HG03095 (cell line): ENCODE data around the gene KRTAP3-1.
"Not testable (repeated sequence)": the region's sequence is repeated elsewhere in the genome, so short reads cannot be mapped to it uniquely, and the experiment has no call there.

Experiments
- ATAC-seq: cut with Tn5 transposase; IDR thresholded peaks from one replicate; pipeline ENCODE4 v1.9.1; 2021; ENCODE audit warnings: moderate library complexity; ENCODE audit not compliant: unreplicated experiment

Gene KRTAP3-1

DNA sequence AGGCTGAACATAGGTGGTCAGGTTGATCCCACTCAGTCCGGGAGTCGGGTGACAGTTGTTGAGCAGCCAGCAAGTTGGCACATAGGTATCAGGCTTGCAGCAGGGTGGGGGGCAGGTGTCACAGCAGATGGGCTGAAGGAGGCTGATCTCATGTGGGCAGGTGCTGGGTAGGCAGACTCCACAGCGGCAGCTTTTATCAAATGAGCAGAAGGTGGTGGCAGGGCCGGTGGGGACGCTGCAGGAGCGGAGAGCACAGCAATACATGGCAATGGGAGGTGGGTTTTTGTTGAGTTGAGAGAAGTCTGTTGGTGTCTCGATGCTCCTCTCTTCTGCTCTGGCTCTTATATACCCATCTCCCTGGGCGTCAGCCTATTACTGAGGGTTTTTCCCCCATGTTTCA lies at the start of gene KRTAP3-1:
TSS of gene KRTAP3-1 (minus strand) at position 318 of the 400 bp plus-strand sequence. CDS start at position 264, 54 bp downstream.
- ATAC-seq = no peak

DNA sequence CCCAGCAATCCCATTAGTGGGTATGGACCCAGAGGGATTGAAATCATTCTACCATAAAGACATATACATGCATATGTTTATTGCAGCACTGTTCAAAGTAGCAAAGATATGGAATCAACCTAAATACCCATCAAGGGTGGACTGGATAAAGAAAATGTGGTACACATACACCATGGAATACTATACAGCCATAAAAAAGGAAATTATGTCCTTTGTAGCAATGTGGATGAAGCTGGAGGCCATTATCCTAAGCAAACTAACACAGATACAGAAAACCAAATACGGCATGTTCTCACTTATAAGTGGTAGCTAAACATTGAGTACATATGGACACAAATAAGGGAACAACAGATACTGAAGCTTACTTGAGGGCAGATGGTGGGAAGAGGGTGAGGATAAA lies 48.6 kb upstream of the KRTAP3-1 start:
- ATAC-seq = no peak

DNA sequence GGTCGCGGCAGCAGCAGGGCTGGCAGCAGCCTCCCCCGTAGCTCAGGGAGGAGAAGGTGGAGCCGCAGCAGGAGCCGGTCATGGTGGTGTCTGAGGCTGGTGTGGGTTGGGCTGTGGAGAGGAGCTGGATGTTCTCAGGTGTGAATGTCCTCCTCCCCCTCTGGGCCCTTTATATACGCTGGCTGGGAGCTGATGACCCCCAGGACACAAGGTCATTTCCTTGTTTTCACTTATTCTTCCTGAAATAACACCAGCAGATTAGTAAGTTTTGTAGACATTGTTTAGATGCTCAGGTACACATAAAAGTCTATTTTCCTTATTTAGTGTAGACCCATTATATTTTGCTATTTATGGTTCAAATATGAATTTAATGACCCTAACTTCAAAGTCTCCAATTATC lies 46.2 kb upstream of the KRTAP3-1 start, which contains the start of gene KRTAP2-2:
TSS of gene KRTAP2-2 (minus strand) at position 101 of the 400 bp plus-strand sequence. CDS start at position 82, 19 bp downstream.
- not testable (repeated sequence) for ATAC-seq

DNA sequence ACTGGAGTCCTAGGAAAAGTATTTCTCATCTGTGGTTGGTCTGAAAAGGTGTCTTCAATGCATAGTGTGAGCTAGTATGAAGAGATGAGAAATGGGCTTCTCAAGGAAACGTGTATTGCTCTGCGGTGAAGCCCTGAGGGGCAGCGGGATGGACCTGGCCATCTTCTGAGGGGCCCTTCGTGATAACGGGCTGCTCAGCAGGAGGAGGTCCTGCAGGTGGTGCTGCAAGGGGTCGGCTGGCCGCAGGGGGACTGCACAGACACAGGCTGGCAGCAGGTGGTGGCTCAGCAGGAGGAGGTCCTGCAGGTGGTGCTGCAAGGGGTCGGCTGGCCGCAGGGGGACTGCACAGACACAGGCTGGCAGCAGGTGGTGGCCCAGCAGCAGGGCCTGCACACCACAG lies 45.6 kb upstream of the KRTAP3-1 start:
- not testable (repeated sequence) for ATAC-seq

DNA sequence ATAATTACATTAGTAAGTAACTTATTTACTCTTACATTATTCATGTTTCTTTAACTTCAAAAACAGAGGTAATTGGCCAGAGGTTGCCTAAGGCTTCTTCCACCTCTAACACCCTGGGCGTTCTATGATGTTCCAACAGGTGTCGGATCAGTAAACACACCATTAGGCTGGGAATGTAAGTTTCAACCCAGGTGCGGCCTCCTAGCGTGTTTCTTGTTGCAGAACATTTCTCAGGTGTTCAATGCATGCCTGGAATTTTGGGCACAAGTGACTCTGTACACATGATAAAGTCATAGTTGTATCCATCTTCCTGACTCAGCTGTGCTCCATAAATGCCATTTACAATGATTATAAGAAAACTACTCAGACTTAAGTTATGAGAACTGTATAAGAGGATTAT lies 45.1 kb upstream of the KRTAP3-1 start:
- ATAC-seq = no peak

DNA sequence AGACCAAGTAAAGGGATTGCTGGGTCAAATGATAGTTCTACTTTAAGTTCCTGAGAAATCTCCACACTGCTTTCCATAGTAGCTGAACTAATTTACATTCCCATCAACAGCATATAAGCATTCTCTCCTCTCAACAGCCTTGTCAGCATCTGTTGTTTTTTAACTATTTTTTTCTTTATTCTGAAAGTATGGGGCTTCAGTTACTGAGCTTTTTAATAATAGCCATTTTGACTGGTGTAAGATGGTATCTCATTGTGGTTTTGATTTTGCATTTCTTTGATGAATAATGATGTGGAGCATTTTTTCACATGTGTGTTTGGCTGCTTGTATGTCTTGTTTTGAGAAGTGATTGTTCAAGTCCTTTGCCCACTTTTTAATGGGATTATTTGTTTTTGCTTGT lies 43.6 kb upstream of the KRTAP3-1 start:
- no peak for ATAC-seq

DNA sequence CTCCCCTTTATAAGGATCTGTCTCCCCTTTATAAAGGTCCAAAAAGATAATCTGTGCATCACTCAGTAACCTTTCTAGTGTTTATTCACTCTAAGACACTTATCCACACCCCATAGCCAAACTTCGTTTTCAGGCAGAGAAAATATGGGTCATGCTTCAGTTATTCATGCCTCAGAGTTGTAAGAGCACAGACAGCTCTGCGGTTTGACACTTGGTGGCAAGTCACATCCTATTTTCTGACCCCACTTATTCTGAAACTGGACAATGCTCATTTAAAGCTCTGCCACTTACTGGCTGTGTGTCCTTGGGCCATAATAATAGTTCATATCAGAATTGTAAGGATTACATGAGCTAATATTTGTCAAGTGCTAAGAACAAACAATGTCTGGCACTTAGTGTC lies 40.2 kb upstream of the KRTAP3-1 start:
- no peak for ATAC-seq

DNA sequence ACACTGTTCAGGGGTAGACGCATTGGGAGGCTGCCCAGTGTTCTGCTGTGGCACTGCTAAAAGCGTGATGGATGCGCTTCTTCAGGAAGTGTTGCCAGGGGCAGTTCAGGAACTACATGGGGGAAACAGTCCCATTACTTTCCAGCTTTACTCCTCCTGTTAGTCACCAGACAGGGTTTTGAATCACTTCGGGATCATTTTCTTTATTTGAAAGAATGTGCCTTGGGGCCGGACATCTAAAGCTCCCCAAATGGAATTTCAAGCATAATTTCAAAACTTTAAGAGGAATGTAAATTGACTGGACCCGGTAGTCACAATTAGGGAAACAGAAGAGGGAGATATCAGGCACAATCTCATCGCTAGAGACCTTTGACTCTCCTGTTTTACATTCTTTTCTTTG lies 39.5 kb upstream of the KRTAP3-1 start:
- no peak for ATAC-seq

DNA sequence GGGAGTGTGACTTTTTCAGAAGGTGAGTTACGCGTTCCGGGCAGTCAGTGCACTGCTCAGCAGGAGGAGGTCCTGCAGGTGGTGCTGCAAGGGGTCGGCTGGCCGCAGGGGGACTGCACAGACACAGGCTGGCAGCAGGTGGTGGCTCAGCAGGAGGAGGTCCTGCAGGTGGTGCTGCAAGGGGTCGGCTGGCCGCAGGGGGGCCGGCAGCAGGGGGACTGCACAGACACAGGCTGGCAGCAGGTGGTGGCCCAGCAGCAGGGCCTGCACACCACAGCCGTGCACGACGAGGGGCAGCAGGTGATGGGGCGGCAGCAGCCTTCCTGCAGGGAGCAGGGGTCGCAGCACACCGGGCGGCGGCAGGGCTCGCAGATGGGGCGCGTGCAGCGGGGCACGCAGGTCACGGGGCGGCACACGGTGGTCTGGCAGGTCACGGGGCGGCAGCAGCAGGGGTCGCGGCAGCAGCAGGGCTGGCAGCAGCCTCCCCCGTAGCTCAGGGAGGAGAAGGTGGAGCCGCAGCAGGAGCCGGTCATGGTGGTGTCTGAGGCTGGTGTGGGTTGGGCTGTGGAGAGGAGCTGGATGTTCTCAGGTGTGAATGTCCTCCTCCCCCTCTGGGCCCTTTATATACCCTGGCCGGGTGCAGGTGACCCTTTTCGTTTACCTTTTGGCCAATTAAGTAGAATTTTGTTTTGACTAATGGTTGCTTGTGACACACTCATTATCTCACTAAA lies 38.0 kb upstream of the KRTAP3-1 start, which contains the start of gene KRTAP2-1:
TSS of gene KRTAP2-1 (minus strand) at position 582 of the 731 bp plus-strand sequence. CDS start at position 533, 49 bp downstream.
- ATAC-seq = not testable (repeated sequence)

DNA sequence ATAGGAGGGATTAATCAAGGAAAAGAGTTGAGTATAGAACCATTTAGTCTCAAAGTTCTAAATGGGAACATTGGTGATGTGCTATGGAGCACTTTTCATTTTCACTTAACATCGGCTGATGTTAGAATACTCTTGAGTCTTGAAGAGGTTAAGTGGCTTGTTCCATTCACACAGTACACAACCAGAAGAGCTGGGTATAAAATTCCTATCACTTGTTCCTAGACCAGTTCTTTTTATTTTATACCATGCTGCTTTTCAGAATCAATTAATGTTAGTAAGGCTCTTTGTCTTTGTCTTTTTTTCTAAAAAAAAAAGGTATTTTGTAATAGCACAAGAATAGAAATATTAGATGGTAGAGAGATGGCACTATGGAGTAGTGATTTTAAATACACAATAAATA lies 34.0 kb upstream of the KRTAP3-1 start:
- ATAC-seq = no peak

DNA sequence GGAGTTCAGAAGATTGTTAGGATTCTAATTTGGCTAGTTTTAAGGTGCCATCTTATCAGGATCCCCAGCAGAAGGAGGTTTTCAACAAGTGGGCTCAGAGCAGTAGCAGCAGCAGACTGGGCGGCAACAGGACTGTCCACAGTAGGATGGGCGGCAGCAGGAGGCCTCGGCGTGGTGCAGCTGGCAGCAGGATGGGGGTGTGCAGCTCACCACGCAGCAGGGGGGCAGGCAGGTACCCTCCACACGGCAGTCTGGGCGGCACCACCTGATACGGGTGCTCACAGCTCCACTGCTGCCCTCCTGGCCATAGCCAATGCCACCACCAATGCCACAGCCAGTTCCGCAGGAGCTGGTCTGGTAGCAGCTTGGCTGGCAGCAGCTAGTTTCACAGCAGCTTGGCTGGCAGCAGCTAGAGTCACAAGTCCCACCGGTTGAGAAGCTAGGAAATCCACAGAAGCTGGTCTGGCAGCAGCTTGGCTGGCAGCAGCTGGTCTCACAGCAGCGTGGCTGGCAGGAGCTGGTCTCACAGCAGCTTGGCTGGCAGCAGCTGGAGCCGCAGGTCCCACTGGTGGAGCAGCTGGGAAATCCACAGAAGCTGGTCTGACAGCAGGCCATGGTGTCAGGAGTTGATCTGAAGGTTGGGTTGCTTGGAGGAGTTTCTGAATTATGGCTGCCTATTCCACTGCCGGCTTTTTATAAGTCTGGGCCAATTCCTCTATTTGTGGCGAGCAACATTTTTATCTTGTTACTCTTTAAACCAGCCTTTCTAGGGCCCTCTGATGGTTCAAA lies 32.0 kb upstream of the KRTAP3-1 start, which contains the start of gene KRTAP1-1:
TSS of gene KRTAP1-1 (minus strand) at position 668 of the 789 bp plus-strand sequence. CDS start at position 615, 53 bp downstream.
- ATAC-seq = not testable (repeated sequence)

DNA sequence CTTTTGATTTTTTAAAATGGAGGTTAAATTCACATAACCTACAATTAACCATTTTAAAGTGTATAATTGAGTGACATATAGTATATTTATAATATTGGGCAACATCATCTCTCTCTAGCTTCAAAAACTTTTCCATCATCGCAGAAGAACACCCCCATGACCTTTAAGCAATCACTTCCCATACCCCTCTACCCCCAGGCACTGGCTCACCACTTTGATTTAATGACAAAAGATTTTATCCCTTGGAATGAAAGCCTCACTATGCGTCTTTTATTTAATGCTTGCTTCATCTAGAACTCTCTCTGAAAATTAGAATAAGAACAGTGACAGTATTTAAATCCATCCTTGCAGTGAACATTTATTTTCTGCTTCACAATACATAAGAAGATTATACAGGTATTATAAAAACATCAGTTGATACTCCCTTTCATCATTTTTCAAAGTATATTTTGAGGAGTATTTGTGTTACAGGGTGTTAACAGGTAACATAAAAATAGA lies 29.0 kb upstream of the KRTAP3-1 start:
- no peak for ATAC-seq

DNA sequence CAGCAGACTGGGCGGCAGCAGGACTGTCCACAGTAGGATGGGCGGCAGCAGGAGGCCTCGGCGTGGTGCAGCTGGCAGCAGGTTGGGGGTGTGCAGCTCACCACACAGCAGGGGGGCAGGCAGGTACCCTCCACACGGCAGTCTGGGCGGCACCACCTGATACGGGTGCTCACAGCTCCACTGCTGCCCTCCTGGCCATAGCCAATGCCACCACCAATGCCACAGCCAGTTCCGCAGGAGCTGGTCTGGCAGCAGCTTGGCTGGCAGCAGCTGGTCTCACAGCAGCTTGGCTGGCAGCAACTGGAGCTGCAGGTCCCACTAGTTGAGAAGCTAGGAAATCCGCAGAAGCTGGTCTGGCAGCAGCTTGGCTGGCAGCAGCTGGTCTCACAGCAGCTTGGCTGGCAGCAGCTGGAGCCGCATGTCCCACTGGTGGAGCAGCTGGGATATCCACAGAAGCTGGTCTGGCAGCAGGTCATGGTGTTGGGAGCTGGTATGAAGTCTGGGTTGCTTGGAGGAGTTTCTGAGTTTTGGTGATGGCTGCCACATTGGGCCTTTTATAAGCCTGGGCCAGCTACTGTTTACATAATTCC lies 25.5 kb upstream of the KRTAP3-1 start, which contains the start of gene KRTAP1-3:
TSS of gene KRTAP1-3 (minus strand) at position 529 of the 590 bp plus-strand sequence. CDS start at position 476, 53 bp downstream.
- ATAC-seq = not testable (repeated sequence)

DNA sequence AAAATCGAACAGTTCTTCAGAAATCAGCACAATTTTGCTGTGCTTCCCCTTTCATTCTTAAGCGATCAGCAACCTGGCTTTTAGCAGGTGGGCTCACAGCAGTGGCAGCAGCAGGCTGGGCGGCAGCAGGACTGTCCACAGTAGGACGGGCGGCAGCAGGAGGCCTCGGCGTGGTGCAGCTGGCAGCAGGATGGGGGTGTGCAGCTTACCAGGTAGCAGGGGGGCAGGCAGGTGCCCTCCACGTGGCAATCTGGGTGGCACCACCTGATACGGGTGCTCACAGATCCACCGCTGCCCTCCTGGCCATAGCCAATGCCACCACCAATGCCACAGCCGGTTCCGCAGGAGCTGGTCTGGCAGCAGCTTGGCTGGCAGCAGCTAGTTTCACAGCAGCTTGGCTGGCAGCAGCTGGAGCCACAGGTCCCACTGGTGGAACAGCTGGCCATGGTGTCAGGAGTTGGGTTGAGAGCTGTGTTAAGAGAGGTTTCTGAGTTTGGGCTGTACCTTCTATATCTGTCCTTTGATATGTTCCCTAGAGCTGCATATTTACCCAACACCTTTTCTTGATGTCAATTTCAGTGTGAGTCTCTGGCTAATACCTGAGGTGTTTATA lies 20.8 kb upstream of the KRTAP3-1 start, which contains the start of gene KRTAP1-4:
TSS of gene KRTAP1-4 (minus strand) at position 563 of the 613 bp plus-strand sequence. CDS start at position 446, 117 bp downstream.
- ATAC-seq = no peak

DNA sequence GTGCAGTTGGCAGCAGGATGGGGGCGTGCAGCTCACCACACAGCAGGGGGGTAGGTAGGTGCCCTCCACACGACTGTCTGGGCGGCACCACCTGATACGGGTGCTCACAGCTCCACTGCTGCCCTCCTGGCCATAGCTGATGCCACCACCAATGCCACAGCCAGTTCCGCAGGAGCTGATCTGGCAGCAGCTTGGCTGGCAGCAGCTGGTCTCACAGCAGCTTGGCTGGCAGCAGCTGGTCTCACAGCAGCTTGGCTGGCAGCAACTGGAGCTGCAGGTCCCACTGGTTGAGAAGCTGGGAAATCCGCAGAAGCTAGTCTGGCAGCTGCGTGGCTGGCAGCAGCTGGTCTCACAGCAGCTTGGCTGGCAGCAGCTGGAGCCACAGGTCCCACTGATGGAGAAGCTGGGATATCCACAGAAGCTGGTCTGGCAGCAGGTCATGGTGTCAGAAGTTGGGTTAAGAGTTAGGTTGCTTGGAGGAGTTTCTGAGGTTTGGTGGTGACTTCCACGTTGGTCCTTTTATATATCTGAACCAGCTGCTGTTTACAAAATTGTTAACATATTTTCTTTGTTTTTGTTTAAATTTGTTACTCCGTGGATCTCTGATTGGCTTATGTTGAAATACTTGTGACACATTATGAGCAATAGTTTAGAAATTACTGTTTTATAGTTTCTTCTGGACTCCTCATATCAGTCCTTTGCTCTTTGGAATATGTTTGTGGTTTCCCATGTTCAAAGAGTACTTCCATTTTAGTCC lies 18.0 kb upstream of the KRTAP3-1 start, which contains the start of gene KRTAP1-5:
TSS of gene KRTAP1-5 (minus strand) at position 494 of the 757 bp plus-strand sequence. CDS start at position 441, 53 bp downstream.
- ATAC-seq = no peak

DNA sequence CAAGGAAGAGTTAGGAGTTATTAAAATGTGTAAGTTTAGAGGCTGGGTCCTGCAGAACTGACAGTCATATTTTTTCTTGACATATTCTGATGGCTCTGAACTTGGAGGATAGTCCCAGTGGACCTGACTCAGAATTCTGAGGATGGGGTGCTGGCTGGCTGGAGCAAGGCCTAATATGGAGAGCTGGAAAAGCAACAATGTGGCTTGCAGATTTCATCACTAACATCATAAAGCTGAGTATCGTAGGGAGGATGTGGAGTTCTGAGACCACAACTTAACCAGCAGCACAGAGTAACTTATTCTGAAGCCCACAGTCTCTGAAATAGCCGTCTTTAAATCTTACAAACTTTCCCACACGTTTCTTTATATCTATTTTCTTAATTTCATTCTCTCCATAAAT lies 15.8 kb upstream of the KRTAP3-1 start:
- ATAC-seq = no peak

DNA sequence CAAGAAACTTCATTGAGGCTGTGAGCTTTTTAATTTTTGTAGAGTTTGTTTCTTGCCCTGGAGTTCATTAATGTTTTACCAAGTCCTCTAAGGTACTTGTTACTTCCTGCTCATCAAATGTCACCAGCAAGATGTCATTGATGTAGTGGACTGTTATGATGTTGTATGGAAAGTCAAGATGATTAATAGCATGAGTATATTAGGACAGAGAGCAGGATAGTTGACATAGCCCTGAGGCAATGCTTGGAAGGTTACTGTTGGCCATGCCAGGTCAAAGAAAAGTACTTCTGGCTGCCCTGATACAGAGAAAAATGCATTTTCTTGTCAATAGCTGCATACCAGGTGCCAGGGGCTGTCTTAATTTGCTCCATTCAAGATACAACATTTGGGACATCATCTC lies 11.4 kb upstream of the KRTAP3-1 start:
- no peak for ATAC-seq

DNA sequence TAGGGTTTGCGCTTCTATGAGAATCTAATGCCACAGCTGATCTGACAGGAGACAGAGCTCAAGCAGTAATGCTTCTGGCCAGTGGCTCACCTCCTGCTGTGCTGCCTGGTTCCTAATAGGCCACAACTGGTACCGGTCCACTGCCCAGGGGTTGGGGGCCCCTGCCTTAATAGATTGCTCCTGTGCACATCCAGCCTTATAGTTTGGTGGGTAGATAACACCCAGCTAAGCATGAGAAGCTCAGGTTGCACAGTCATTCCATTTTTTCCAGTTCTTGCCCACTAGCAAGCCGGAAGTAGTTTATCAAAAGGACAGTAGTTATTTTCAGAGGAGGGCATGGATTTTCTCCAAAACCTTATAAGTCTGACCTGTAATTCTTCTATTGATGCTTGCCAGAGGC lies 10.5 kb upstream of the KRTAP3-1 start:
- no peak for ATAC-seq

DNA sequence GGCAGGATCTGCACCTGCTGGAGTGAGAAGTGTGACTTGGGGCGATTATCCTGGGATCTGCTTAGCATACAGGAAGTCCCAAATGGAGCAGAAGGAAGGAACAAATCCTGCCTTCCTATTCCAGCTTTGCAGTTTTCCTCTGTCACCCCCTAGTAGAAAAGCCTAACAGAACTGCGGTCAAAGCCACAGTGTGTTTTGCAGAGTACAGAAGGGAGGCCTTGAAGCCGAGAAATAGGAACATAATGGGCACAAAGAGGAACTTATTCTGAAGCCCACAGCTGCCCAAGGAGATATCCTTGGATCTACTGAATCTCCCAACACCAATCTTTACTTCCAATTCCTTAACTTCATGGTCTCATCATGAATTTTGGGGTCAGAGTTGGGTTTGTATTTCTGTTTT lies 9.6 kb upstream of the KRTAP3-1 start:
- no peak for ATAC-seq
